SK-N-SH treated with all-trans-retinoic acid at 6 μM for 48 hours (cell line): ENCODE results near the gene CD3D.

Experiments
- ARNTL ChIP-seq: fragments of 450-650 bp; formaldehyde crosslinking; IDR thresholded peaks from 2 replicates; pipeline ENCODE4 v1.5.0; 2020; ENCODE audit warnings: low read depth, mild to moderate bottlenecking, moderate library complexity, borderline replicate concordance
- RARB ChIP-seq: fragments of 250-450 bp; sonication (Bioruptor Pico); IDR thresholded peaks from 2 replicates; pipeline ENCODE4 v1.8.0; 2021; ENCODE audit warnings: mild to moderate bottlenecking, moderate library complexity
- SNAI2 ChIP-seq: fragments of 250-450 bp; sonication (Bioruptor Pico); IDR thresholded peaks from 2 replicates; pipeline ENCODE4 v1.5.0; 2020; ENCODE audit warnings: mild to moderate bottlenecking, moderate library complexity
- TOX ChIP-seq: fragments of 250-450 bp; sonication (Bioruptor Pico); IDR thresholded peaks from 2 replicates; pipeline ENCODE4 v1.8.0; 2021; ENCODE audit warnings: mild to moderate bottlenecking, moderate library complexity, borderline replicate concordance
- ZFP30 ChIP-seq: fragments of 450-650 bp; formaldehyde crosslinking; IDR thresholded peaks from 2 replicates; pipeline ENCODE4 v1.5.0; 2022; ENCODE audit warnings: mild to moderate bottlenecking, moderate library complexity
- TF ChIP-seq, protein P1 (sequence below): fragments of 250-450 bp; sonication (Bioruptor Pico); IDR thresholded peaks from 2 replicates; pipeline ENCODE4 v1.8.0; 2020; ENCODE audit warnings: mild to moderate bottlenecking, moderate library complexity, borderline replicate concordance
- TF ChIP-seq, protein P2 (sequence below): fragments of 250-450 bp; sonication (Bioruptor Pico); IDR thresholded peaks from 2 replicates; pipeline ENCODE4 v1.5.1; 2020; ENCODE audit warnings: low read depth, mild to moderate bottlenecking, moderate library complexity

DNA sequence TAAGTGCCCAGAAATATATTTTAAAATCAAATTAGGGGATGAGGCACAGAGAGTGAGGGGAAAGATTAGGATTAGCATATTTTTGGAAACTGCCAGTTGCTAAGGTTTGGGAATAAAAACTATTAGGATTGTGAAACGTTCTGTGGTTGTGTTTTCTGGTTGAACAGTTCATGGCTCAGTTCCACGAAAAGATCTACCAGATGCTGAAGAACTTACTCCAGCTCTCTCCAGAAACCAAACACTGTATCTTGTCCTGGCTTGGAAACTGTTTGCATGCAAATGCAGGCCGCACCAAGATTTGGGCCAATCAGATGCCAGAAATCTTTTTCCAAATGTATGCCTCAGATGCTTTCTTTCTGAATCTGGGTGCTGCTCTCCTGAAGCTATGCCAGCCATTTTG lies 32.2 kb upstream of the CD3D start:
- TF ChIP-seq, protein P1, sequence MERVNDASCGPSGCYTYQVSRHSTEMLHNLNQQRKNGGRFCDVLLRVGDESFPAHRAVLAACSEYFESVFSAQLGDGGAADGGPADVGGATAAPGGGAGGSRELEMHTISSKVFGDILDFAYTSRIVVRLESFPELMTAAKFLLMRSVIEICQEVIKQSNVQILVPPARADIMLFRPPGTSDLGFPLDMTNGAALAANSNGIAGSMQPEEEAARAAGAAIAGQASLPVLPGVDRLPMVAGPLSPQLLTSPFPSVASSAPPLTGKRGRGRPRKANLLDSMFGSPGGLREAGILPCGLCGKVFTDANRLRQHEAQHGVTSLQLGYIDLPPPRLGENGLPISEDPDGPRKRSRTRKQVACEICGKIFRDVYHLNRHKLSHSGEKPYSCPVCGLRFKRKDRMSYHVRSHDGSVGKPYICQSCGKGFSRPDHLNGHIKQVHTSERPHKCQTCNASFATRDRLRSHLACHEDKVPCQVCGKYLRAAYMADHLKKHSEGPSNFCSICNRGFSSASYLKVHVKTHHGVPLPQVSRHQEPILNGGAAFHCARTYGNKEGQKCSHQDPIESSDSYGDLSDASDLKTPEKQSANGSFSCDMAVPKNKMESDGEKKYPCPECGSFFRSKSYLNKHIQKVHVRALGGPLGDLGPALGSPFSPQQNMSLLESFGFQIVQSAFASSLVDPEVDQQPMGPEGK (CRISPR knock-in tag), result no peak
- TF ChIP-seq ZFP30 (CRISPR knock-in tag) (no peak), TOX (CRISPR knock-in tag) (no peak), ARNTL (CRISPR knock-in tag) (no peak), SNAI2 (CRISPR knock-in tag) (no peak), RARB (no peak)
- TF ChIP-seq, protein P2, sequence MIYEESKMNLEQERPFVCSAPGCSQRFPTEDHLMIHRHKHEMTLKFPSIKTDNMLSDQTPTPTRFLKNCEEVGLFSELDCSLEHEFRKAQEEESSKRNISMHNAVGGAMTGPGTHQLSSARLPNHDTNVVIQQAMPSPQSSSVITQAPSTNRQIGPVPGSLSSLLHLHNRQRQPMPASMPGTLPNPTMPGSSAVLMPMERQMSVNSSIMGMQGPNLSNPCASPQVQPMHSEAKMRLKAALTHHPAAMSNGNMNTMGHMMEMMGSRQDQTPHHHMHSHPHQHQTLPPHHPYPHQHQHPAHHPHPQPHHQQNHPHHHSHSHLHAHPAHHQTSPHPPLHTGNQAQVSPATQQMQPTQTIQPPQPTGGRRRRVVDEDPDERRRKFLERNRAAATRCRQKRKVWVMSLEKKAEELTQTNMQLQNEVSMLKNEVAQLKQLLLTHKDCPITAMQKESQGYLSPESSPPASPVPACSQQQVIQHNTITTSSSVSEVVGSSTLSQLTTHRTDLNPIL (CRISPR knock-in tag), result no peak
